ENCODE measurements around the gene BOLA3. TPM values are rescaled to one million over a fixed set of nuclear protein-coding genes. Genes with fewer than 3 reads are reported as not detected.
"Not testable (repeated sequence)": the region's sequence is repeated elsewhere in the genome, so short reads cannot be mapped to it uniquely, and the experiment has no call there.

Gene BOLA3
- total and polyA plus RNA-seq, 5 experiments from 2014 or later, result 13.3 to 78.5 (median 59.9) TPM

- peaks cover 0 to 87% (median 16%) of the 10 kb centered on the region in 3 donors for H3K36me3 Mint-ChIP-seq
These were observed 48.4 kb downstream of the BOLA3 start for GRCh38 chr2:74099271-74099670.

GRCh38 chr2:74097574-74097973 lies 50.1 kb downstream of the BOLA3 start:
- POLR2A ChIA-PET, result no interaction called here
- ATAC-seq (no peak), DNase-seq (no peak)
- H3K9me3 Mint-ChIP-seq, result no peaks in the 10 kb centered on the region
- no peaks in the 10 kb centered on the region for H3K27me3 Mint-ChIP-seq
- H3K27ac Mint-ChIP-seq, result peak overlapping the region in 3 of 10 donors; percentile 21 to 79 (median 23)
- H3K4me3 Mint-ChIP-seq, result no peak overlapping the region
- peaks cover 0 to 13% (median 5%) of the 10 kb centered on the region in 4 donors for H3K4me1 Mint-ChIP-seq
- peaks cover 0 to 88% (median 16%) of the 10 kb centered on the region in 3 donors for H3K36me3 Mint-ChIP-seq

More at GRCh38 chr2:74099271-74099670, 48.4 kb downstream of the BOLA3 start:
- H3K27me3 Mint-ChIP-seq, result no peaks in the 10 kb centered on the region
- H3K27ac Mint-ChIP-seq, result peak overlapping the region in 3 of 10 donors; percentile 36 to 60 (median 48)
- H3K4me1 Mint-ChIP-seq, result peaks cover 5 to 11% (median 7%) of the 10 kb centered on the region in 4 donors
- POLR2A ChIA-PET, result interaction anchor here (0.7 kb wide), 1 partner anchor 21 kb away, joined by 3 read pairs; no protein-coding TSS in a partner anchor
- H3K4me3 Mint-ChIP-seq, result no peak overlapping the region
- DNase-seq, result no peak
- ATAC-seq, result no peak
- no peaks in the 10 kb centered on the region for H3K9me3 Mint-ChIP-seq

GRCh38 chr2:74096052-74096451 lies 51.7 kb downstream of the BOLA3 start:
- POLR2A ChIA-PET, result interaction anchor here (0.7 kb wide), 1 partner anchor 58 kb away, joined by 5 read pairs; no protein-coding TSS in a partner anchor
- H3K36me3 Mint-ChIP-seq, result peaks cover 0 to 87% (median 18%) of the 10 kb centered on the region in 3 donors
- H3K9me3 Mint-ChIP-seq, result no peaks in the 10 kb centered on the region
- no peak overlapping the region for H3K4me3 Mint-ChIP-seq
- H3K27ac Mint-ChIP-seq, result peak overlapping the region in 2 of 10 donors; percentile 23 to 27
- H3K27me3 Mint-ChIP-seq, result no peaks in the 10 kb centered on the region
- DNase-seq (no peak), ATAC-seq (no peak)
- peaks cover 0 to 15% (median 6%) of the 10 kb centered on the region in 4 donors for H3K4me1 Mint-ChIP-seq

- DNase-seq (no peak), ATAC-seq (no peak)
- no peak overlapping the region for H3K4me3 Mint-ChIP-seq
- no peaks in the 10 kb centered on the region for H3K27me3 Mint-ChIP-seq
- H3K36me3 Mint-ChIP-seq, result peaks cover 0 to 88% (median 15%) of the 10 kb centered on the region in 3 donors
- H3K9me3 Mint-ChIP-seq, result no peaks in the 10 kb centered on the region
- H3K27ac Mint-ChIP-seq, result peak overlapping the region in 2 of 10 donors; percentile 23 to 27
- peaks cover 0 to 13% (median 6%) of the 10 kb centered on the region in 4 donors for H3K4me1 Mint-ChIP-seq
- POLR2A ChIA-PET, result no interaction called here
These were observed 52.1 kb downstream of the BOLA3 start for GRCh38 chr2:74095632-74096031.

- Mint-ChIP-seq H3K4me3 (no peak overlapping the region), H3K9me3 (no peaks in the 10 kb centered on the region), H3K27me3 (no peaks in the 10 kb centered on the region), H3K27ac (peak overlapping the region in 7 of 10 donors; percentile 28 to 78 (median 63)), H3K36me3 (peaks cover 0 to 89% (median 15%) of the 10 kb centered on the region in 3 donors), H3K4me1 (peaks cover 0 to 10% (median 6%) of the 10 kb centered on the region in 4 donors)
- no peak for ATAC-seq
- DNase-seq, result no peak
- POLR2A ChIA-PET, result no interaction called here
These were observed 53.4 kb downstream of the BOLA3 start for GRCh38 chr2:74094291-74094690.

GRCh38 chr2:74093840-74094239 lies 53.9 kb downstream of the BOLA3 start:
- peak overlapping the region in 6 of 10 donors; percentile 28 to 78 (median 54) for H3K27ac Mint-ChIP-seq

GRCh38 chr2:74093426-74093825 lies 54.3 kb downstream of the BOLA3 start:
- POLR2A ChIA-PET, result no interaction called here
- ATAC-seq (no peak), DNase-seq (no peak)
- Mint-ChIP-seq H3K27me3 (no peaks in the 10 kb centered on the region), H3K36me3 (peaks cover 0 to 88% (median 15%) of the 10 kb centered on the region in 3 donors), H3K4me1 (peaks cover 0 to 13% (median 6%) of the 10 kb centered on the region in 4 donors), H3K4me3 (no peak overlapping the region), H3K27ac (no peak overlapping the region), H3K9me3 (no peaks in the 10 kb centered on the region)

More at GRCh38 chr2:74093840-74094239, 53.9 kb downstream of the BOLA3 start:
- peaks cover 0 to 13% (median 6%) of the 10 kb centered on the region in 4 donors for H3K4me1 Mint-ChIP-seq
- no peaks in the 10 kb centered on the region for H3K9me3 Mint-ChIP-seq
- no peak overlapping the region for H3K4me3 Mint-ChIP-seq
- H3K36me3 Mint-ChIP-seq, result peaks cover 0 to 89% (median 15%) of the 10 kb centered on the region in 3 donors
- no peaks in the 10 kb centered on the region for H3K27me3 Mint-ChIP-seq
- DNase-seq (no peak), ATAC-seq (no peak)
- POLR2A ChIA-PET, result no interaction called here

GRCh38 chr2:74092275-74092674 lies 55.4 kb downstream of the BOLA3 start:
- H3K4me1 Mint-ChIP-seq, result peaks cover 0 to 13% (median 6%) of the 10 kb centered on the region in 4 donors

GRCh38 chr2:74091391-74091790 lies 56.3 kb downstream of the BOLA3 start:
- Mint-ChIP-seq H3K9me3 (no peaks in the 10 kb centered on the region), H3K4me1 (peaks cover 0 to 13% (median 6%) of the 10 kb centered on the region in 4 donors), H3K4me3 (no peak overlapping the region), H3K27ac (peak overlapping the region in 6 of 10 donors; percentile 36 to 83 (median 56)), H3K36me3 (peaks cover 0 to 83% (median 17%) of the 10 kb centered on the region in 3 donors), H3K27me3 (no peaks in the 10 kb centered on the region)
- DNase-seq (no peak), ATAC-seq (no peak)
- POLR2A ChIA-PET, result no interaction called here

More at GRCh38 chr2:74092275-74092674, 55.4 kb downstream of the BOLA3 start:
- H3K9me3 Mint-ChIP-seq, result no peaks in the 10 kb centered on the region
- peaks cover 0 to 85% (median 17%) of the 10 kb centered on the region in 3 donors for H3K36me3 Mint-ChIP-seq
- no peak overlapping the region for H3K27ac Mint-ChIP-seq
- H3K4me3 Mint-ChIP-seq, result no peak overlapping the region
- no peaks in the 10 kb centered on the region for H3K27me3 Mint-ChIP-seq
- POLR2A ChIA-PET, result interaction anchor here (0.6 kb wide), 1 partner anchor 12 kb away, joined by 6 read pairs; no protein-coding TSS in a partner anchor
- DNase-seq (no peak), ATAC-seq (no peak)

GRCh38 chr2:74089816-74090745 lies 57.6 kb downstream of the BOLA3 start:
- DNase-seq, result no peak
- no peaks in the 10 kb centered on the region for H3K27me3 Mint-ChIP-seq
- peaks cover 0 to 84% (median 17%) of the 10 kb centered on the region in 3 donors for H3K36me3 Mint-ChIP-seq
- no peaks in the 10 kb centered on the region for H3K9me3 Mint-ChIP-seq
- POLR2A ChIA-PET, result no interaction called here
- no peak overlapping the region for H3K4me3 Mint-ChIP-seq
- no peak for ATAC-seq
- H3K27ac Mint-ChIP-seq, result no peak overlapping the region
- H3K4me1 Mint-ChIP-seq, result peaks cover 0 to 16% (median 6%) of the 10 kb centered on the region in 4 donors

GRCh38 chr2:74088676-74089075 lies 59.0 kb downstream of the BOLA3 start:
- H3K27ac Mint-ChIP-seq, H3K9me3 Mint-ChIP-seq, DNase-seq, H3K4me1 Mint-ChIP-seq, H3K4me3 Mint-ChIP-seq, POLR2A ChIA-PET, ATAC-seq, H3K27me3 Mint-ChIP-seq: not testable (repeated sequence)
- peaks cover 0 to 82% (median 10%) of the 10 kb centered on the region in 3 donors for H3K36me3 Mint-ChIP-seq

- H3K4me1 Mint-ChIP-seq, result peaks cover 0 to 10% (median 1%) of the 10 kb centered on the region in 4 donors
- H3K4me3 Mint-ChIP-seq, result no peak overlapping the region
- H3K27ac Mint-ChIP-seq, result no peak overlapping the region
- no peaks in the 10 kb centered on the region for H3K9me3 Mint-ChIP-seq
- ATAC-seq (no peak), DNase-seq (no peak)
- POLR2A ChIA-PET, result no interaction called here
- no peaks in the 10 kb centered on the region for H3K27me3 Mint-ChIP-seq
- H3K36me3 Mint-ChIP-seq, result peaks cover 0 to 82% (median 10%) of the 10 kb centered on the region in 3 donors
These were observed 60.0 kb downstream of the BOLA3 start for GRCh38 chr2:74087696-74088095.

- H3K27ac Mint-ChIP-seq, result peak overlapping the region in 5 of 10 donors; percentile 21 to 69 (median 62)
- DNase-seq, result no peak
- POLR2A ChIA-PET, result interaction anchor here (0.7 kb wide), 1 partner anchor 261 kb away, joined by 3 read pairs; no protein-coding TSS in a partner anchor
- no peaks in the 10 kb centered on the region for H3K9me3 Mint-ChIP-seq
- H3K36me3 Mint-ChIP-seq, result peaks cover 0 to 85% (median 8%) of the 10 kb centered on the region in 3 donors
- peaks cover 0 to 15% (median 6%) of the 10 kb centered on the region in 4 donors for H3K4me1 Mint-ChIP-seq
- no peak overlapping the region for H3K4me3 Mint-ChIP-seq
- no peaks in the 10 kb centered on the region for H3K27me3 Mint-ChIP-seq
- no peak for ATAC-seq
These were observed 61.7 kb downstream of the BOLA3 start for GRCh38 chr2:74086021-74086420.
